HepG2 (cell line): ENCODE results near the gene BEAN1. TPM values are rescaled to one million over a fixed set of nuclear protein-coding genes. Genes with fewer than 3 reads are reported as not detected.

Experiments
- CENPX ChIP-seq: sonication (generic); formaldehyde crosslinking; IDR thresholded peaks from 2 replicates; pipeline ENCODE4 v1.9.0; 2021; ENCODE audit warnings: mild to moderate bottlenecking, missing genetic modification reagents, moderate library complexity
- DRAP1 ChIP-seq: IDR thresholded peaks from 2 replicates; pipeline ENCODE4 v1.6.1; 2016; ENCODE audit warnings: missing genetic modification reagents, missing compliant biosample characterization
- GMEB1 ChIP-seq: sonication (generic); formaldehyde crosslinking; IDR thresholded peaks from 2 replicates; pipeline ENCODE4 v1.5.1; 2020; ENCODE audit warnings: missing genetic modification reagents, mild to moderate bottlenecking, borderline replicate concordance
- HDAC2 ChIP-seq: sonication (generic); formaldehyde crosslinking; IDR thresholded peaks from 2 replicates; pipeline ENCODE4 v1.4.0; 2020; ENCODE audit warnings: missing genetic modification reagents
- KLF6 ChIP-seq: IDR thresholded peaks from 2 replicates; pipeline ENCODE4 v1.8.0; 2016; ENCODE audit warnings: missing biosample characterization, missing genetic modification reagents
- MAF1 ChIP-seq: sonication (generic); formaldehyde crosslinking; IDR thresholded peaks from 2 replicates; pipeline ENCODE4 v1.5.0; 2020; ENCODE audit warnings: missing genetic modification reagents, borderline replicate concordance
- NFE2L1 ChIP-seq: sonication (generic); formaldehyde crosslinking; IDR thresholded peaks from 2 replicates; pipeline ENCODE4 v1.4.0; 2020; ENCODE audit warnings: missing genetic modification reagents, mild to moderate bottlenecking, borderline replicate concordance
- NFYB ChIP-seq: sonication (generic); formaldehyde crosslinking; IDR thresholded peaks from 2 replicates; pipeline ENCODE4 v1.4.0; 2020; ENCODE audit warnings: missing genetic modification reagents
- NR2F6 ChIP-seq, 2 experiments: IDR thresholded peaks; 2 replicates each; pipeline ENCODE4 v1.6.1; 2016; ENCODE audit warnings: antibody characterized with exemption in 1 of 2, mild to moderate bottlenecking in 1 of 2
- REST ChIP-seq, 2 experiments: IDR thresholded peaks; 2 replicates each; pipeline ENCODE4 v1.6.1; 2011 to 2012; ENCODE audit warnings: low read length in 2 of 2, borderline replicate concordance in 1 of 2, low read depth in 1 of 2, mild to moderate bottlenecking in 1 of 2, moderate library complexity in 1 of 2
- ZFY ChIP-seq: sonication (generic); formaldehyde crosslinking; IDR thresholded peaks from 2 replicates; pipeline ENCODE4 v1.4.0; 2020; ENCODE audit warnings: missing genetic modification reagents
- ZGPAT ChIP-seq: IDR thresholded peaks from 2 replicates; pipeline ENCODE4 v1.6.1; 2016; ENCODE audit warnings: mild to moderate bottlenecking
- ZNF17 ChIP-seq: sonication (generic); formaldehyde crosslinking; IDR thresholded peaks from 2 replicates; pipeline ENCODE4 v1.5.0; 2020; ENCODE audit warnings: mild to moderate bottlenecking, missing genetic modification reagents
- ZNF18 ChIP-seq: sonication (generic); formaldehyde crosslinking; IDR thresholded peaks from 2 replicates; pipeline ENCODE4 v1.8.0; 2022; ENCODE audit warnings: mild to moderate bottlenecking, missing genetic modification reagents; ENCODE audit not compliant: insufficient replicate concordance
- ZNF232 ChIP-seq: sonication (generic); formaldehyde crosslinking; IDR thresholded peaks from 2 replicates; pipeline ENCODE4 v1.4.0; 2020; ENCODE audit warnings: missing genetic modification reagents, borderline replicate concordance
- ZNF652 ChIP-seq: IDR thresholded peaks from 2 replicates; pipeline ENCODE4 v1.6.1; 2016; ENCODE audit warnings: low read depth, borderline replicate concordance
- ZNF747 ChIP-seq: sonication (generic); formaldehyde crosslinking; IDR thresholded peaks from 2 replicates; pipeline ENCODE4 v1.8.1; 2023; ENCODE audit warnings: missing genetic modification reagents, mild to moderate bottlenecking, borderline replicate concordance
- ZNF75D ChIP-seq: sonication (generic); formaldehyde crosslinking; IDR thresholded peaks from 2 replicates; pipeline ENCODE4 v1.8.1; 2023; ENCODE audit warnings: missing genetic modification reagents, mild to moderate bottlenecking, borderline replicate concordance
- ZNF766 ChIP-seq: sonication (generic); formaldehyde crosslinking; IDR thresholded peaks from 2 replicates; pipeline ENCODE4 v1.5.0; 2020; ENCODE audit warnings: missing genetic modification reagents, borderline replicate concordance
- ZNF841 ChIP-seq: sonication (generic); formaldehyde crosslinking; IDR thresholded peaks from 2 replicates; pipeline ENCODE4 v1.8.1; 2023; ENCODE audit warnings: missing genetic modification reagents, borderline replicate concordance
- polyA plus RNA-seq, 8 experiments: library from polyadenylated mRNA; depleted of rRNA in 3 of 8; stranded (reverse) in 7 of 8; unstranded in 1 of 8; fragments of >200 nt; fragmentation: Illumina TruSeq in 4 of 8; extraction: Trizol in 4 of 8; gene quantifications; 2 replicates each; pipeline versions ENCODE4 v1.2.1 to v1.2.3, GENCODE V29; 2011 to 2016; ENCODE audit warnings: low read depth in 4 of 8, missing spikeins in 1 of 8, mixed read lengths in 1 of 8; ENCODE audit not compliant: insufficient read depth in 1 of 8
- total RNA-seq, 5 experiments: library from RNA; depleted of rRNA; stranded (reverse); fragments of >200 nt; fragmentation: Illumina TruSeq; extraction: Trizol; gene quantifications; 2 replicates each; pipeline ENCODE4 v1.2.3, GENCODE V29; 2016; ENCODE audit warnings: low read depth in 1 of 5

The BEAN1 gene
- total and polyA plus RNA-seq, 2 of the 13 experiments (the other 11 are each of a cell fraction or from before 2014, with no cell fraction given): 0.53 to 1.4 TPM

GRCh38 chr16:66406534-66407221, 20.4 kb upstream of the BEAN1 start (continued):
- TF ChIP-seq GMEB1: 0 out of 2 replicates have a peak, but pooled peaks have one; percentile 27
- no peak for TF ChIP-seq REST (IDR thresholded peaks at IDR 0.05; ENCODE audit: borderline replicate concordance in 1 of 2, low read depth in 1 of 2, low read length in 2 of 2)
- TF ChIP-seq CENPX: no peak
- no peak for TF ChIP-seq ZNF766
- 0 out of 2 replicates have a peak, but pooled peaks have one; percentile 6 for TF ChIP-seq NFE2L1
- peak; percentile 87 for TF ChIP-seq ZGPAT (CRISPR knock-in tag)
- TF ChIP-seq ZNF652: no peak
- no peak for TF ChIP-seq ZNF17 (CRISPR knock-in tag)
- TF ChIP-seq DRAP1 (CRISPR knock-in tag): peak; percentile 38
- no peak for TF ChIP-seq MAF1
- peak; percentile 70; the same call in 1 of the 2 replicates for TF ChIP-seq ZNF747 (CRISPR knock-in tag)
- TF ChIP-seq KLF6 (CRISPR knock-in tag): 0 out of 2 replicates have a peak, but pooled peaks have one; percentile 52
- TF ChIP-seq ZNF18 (CRISPR knock-in tag): no peak
- TF ChIP-seq NR2F6 (IDR thresholded peaks at IDR 0.05): peak; percentile 44; the same call in 1 of the 2 replicates
- peak; percentile 68 for TF ChIP-seq NR2F6 (CRISPR knock-in tag; IDR thresholded peaks at IDR 0.05)
- TF ChIP-seq ZNF841 (CRISPR knock-in tag): no peak
- no peak; the same call in 1 of the 2 replicates for TF ChIP-seq ZNF232 (CRISPR knock-in tag)
- no peak for TF ChIP-seq ZNF75D (CRISPR knock-in tag)
- no peak for TF ChIP-seq NFYB
- no peak for TF ChIP-seq ZFY
- TF ChIP-seq HDAC2 (CRISPR knock-in tag): peak; percentile 79
